GM19324 (cell line): ENCODE measurements around the gene FUOM.

Experiments
- ATAC-seq: cut with Tn5 transposase; IDR thresholded peaks from one replicate; pipeline ENCODE4 v1.9.1; 2021; ENCODE audit warnings: mild to moderate bottlenecking, moderate library complexity; ENCODE audit not compliant: unreplicated experiment, low FRiP score

Gene FUOM

GRCh38 chr10:133316732-133317131 is 41.1 kb downstream of the FUOM start:
- ATAC-seq, result no peak

GRCh38 chr10:133316266-133316665 is 41.6 kb downstream of the FUOM start:
- no peak for ATAC-seq

GRCh38 chr10:133315847-133316246 is 42.0 kb downstream of the FUOM start:
- ATAC-seq, result no peak

DNA sequence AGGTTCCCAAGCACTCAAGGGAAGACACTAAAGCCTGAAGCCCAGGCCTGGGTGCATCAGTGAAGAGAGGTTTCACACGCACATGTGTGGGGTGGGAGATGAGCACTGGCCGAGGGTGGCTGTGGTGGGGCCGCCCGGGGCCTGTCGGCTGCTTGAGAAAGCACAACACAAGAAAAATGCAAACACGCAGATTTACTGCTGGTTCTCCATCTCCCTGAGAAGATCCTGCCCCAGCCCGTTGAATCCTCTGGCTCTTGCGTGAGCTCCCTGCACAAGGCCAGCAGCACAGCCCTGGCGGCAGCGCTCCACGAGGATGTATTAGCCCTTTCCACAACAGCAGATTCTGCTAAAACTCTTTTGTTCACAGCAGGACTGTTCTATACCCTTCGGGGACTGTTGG is 42.9 kb downstream of the FUOM start:
- ATAC-seq, result no peak

DNA sequence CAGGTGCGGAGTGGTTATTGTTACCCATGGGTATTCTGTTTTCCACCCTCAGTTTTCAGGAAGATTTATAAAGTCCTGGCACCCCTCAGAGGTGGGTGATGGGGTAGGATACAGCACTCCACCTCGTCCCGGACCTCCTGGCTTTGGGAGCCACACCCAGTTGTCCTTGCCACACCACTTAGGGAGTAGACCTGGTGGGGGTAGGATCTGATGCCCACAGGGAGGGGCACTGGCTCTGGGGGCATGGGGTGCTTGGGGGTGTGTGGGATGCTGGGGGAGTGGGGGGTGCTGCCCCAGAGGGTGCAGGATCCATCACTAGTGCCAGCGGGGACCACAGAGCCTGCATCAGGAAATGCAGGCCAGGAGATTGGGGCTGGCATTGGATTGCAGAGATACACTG is 44.6 kb downstream of the FUOM start:
- no peak for ATAC-seq

- no peak for ATAC-seq
Measured at GRCh38 chr10:133312769-133313145, 45.1 kb downstream of the FUOM start.

DNA sequence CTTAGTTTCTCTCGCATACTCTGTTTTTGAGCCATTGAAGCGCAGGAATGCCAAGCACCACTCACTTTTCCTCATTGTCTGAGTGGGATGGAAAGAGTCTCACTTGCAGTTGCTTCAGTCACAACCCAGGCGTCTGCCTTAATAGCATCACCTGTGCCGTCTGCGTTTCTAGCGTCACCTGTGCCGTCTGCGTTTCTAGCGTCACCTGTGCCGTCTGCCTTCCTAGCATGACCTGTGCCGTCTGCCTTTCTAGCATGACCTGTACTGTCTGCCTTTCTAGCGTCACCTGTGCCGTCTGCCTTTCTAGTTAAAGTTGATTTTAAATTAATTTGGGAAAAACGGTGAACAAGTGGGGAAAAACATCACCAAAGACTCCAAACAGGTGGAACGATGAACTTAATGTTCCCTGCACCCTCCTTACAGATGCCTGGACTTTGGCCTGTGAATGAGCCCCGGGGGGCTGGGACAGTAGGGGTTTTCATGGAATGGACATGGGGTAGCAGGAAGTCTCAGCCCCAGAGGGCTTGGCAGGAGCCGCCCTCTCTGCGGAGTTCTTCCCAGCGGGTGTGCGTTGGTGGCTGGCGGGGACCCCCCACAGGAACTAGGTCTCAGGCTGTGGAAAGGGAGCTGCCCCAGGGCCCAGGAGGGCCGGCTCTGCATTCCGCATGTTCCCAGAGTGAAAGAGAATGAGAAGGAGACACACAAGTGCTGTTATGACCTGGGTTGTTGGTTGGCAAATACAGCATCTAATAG is 45.6 kb downstream of the FUOM start:
- no peak for ATAC-seq

DNA sequence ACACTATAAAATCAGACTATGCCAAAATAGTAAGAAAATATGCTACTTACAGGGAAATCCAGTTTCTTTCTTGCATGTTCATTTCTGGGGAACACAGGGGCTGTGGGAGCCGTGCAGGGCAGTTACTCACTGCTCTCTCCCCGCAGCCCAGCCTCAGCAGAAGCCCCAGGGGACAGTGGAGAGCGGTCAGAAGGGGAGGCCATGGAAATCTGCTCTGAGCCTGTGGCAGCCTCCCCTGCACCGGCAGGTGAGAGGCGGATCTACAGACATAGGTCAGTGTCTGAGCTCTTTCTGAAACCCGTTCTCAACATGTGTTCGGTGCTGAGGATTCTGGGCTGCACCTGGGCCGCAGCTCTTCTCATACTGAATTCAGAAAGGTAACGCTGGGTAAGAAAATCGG is 46.2 kb downstream of the FUOM start:
- ATAC-seq, result no peak

DNA sequence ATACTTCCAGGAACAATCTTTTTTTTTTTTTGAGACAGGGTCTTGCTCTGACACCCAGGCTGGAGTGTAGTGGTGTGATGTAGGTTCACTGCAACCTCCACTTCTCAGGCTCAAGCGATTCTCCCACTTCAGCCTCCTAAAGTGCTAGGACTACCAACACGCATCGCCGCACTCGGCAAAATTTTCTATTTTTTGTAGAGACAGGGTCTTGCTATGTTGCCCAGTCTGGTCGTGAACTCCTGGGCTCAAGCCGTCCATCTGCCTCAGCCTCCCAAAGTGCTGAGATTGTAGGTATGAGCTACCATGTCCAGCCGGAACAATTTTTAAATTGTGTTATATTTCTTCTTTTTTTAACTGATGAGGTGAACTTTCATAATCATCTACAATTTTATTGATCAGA is 47.0 kb downstream of the FUOM start:
- no peak for ATAC-seq

DNA sequence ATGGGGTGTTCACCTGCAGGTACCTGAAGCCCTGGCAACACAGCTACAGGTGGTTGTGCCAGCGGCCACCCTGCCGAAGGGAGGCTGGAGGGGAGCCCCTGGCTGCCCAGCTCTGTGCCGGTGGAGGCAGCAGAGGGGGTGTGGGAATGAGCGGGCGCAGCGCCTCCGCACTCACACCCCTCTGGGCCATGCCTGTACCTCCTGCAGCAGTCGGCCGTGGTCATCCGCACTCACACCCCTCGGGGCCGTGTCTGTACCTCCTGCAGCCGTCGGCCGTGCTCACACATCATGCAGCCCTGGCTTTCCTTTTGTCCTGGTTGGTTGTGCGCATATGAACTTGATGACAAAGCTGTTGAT is 47.4 kb downstream of the FUOM start:
- ATAC-seq, result no peak

GRCh38 chr10:133309720-133310398 is 48.0 kb downstream of the FUOM start:
- no peak for ATAC-seq

DNA sequence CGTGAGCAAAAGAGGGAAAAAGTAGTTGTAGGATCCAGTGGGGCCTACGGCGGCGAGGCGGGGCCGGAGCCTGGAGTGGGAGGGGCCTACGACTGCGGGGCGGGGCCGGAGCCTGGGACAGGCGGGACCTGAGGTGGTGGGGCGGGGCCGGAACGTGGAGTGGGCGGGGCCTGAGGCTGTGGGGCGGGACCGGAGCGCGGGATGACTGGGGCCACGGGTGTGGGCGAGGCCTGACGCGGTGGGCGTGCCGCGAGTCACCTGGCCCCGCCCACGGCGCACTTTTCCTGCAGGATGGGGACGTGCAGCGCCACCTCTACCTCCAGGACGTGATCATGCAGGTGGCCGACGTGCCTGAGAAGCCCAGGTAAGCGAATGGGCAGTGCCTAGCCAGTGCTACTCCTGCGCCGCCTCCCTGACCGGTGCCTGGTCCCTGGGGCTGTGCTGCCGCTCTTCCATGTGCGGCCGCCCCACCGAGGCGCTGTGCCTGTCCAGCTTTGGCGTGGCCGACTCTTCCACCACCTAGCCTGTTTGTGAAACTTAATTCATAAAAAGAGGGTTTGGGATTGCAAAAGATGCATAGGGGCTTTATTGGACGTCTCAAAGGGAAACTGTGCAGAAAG is 48.6 kb downstream of the FUOM start:
- ATAC-seq, result peak; percentile 79

DNA sequence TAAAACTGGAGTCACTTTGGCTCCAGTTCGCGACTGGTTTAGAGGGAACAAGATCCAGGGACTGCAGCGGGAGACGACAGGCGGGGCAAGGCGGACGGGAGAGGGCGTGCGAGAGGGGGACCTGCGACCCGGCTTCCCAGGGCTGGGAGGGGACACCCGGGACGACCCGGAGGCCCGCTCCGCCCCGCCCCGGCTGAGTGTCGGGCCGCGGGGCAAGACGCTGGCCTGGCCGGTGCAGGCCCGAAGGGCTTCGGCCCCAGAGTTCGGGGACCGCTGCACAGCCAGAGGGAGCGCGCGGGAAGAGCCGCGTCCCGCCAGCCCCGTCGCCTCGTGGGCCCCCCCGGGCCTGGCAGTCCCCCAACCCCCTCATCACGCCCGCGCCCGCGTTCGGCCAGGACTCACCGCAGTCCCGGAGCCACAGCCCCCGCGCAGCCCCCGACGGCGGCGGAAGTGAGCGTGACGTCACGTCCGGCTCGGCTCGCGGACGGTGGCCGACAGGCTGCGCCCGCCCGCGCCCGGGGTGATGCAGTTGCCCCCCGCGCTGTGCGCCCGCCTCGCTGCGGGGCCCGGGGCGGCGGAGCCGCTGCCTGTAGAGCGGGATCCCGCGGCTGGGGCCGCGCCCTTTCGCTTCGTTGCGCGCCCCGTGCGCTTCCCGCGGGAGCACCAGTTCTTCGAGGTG is 49.3 kb downstream of the FUOM start, which contains the start of the genes TUBGCP2 and ZNF511:
Gene TUBGCP2, minus strand, starts transcription at position 452 of the 679 bp plus-strand sequence. CDS start 5,931 bp downstream, outside the sequence.
Gene ZNF511, plus strand, starts transcription at position 494 of the 679 bp plus-strand sequence. Its CDS starts 30 bp downstream, at position 524.
- ATAC-seq, result peak; percentile 87

GRCh38 chr10:133307776-133308420 is 49.9 kb downstream of the FUOM start:
- peak; percentile 27 for ATAC-seq

DNA sequence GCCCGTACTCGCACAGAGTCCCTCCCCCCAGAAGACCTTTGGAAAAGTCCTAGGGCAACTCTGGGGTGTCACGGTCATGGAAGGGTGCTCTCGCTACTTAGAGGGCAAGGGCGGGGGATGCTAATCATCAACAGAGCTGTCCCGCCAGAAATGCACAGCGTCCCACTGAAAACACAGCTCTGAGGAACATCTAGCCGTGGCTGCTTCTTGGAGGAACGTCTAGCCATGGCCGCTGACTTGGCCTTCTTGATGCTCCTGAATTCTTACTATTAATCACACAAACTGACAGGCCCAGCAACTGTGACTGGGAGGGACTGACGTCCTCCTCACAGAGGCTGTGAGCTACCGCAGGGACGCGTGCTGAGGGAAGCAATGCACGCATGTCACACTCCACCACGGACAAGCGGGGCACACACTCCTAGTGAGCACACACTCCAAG is 50.9 kb downstream of the FUOM start:
- no peak for ATAC-seq

DNA sequence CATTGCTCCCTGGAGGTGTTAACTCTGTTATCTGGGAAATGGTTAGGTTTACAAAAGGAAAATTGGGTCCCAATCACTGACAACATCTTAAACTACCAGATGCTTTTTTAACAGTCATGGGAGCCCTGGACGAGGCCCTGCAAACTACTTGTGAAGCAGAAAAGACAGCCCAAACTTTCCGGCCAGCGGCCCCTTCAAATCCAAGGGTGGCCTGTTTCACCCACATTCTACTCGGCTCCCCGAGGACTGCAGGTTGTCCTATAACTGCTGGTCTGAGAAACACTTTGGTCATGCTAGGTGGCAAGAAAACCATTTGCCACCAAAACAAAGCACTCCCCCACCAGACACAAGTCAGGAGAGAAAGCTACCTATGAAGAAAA is 51.7 kb downstream of the FUOM start:
- ATAC-seq, result no peak
